GM10248 (cell line): ENCODE measurements around the gene SUSD6.

Experiments
- CTCF ChIA-PET: fragments of 300-600 bp; sonication (Branson Sonifier 250); formaldehyde crosslinking; extraction: SDS; loops from one replicate; lab custom pipeline; 2021; ENCODE audit warnings: antibody characterized with exemption; lab: Yijun Ruan, JAX
- POLR2A ChIA-PET: fragments of 350-650 bp; sonication (Branson Sonifier 250); formaldehyde crosslinking; extraction: SDS; loops from one replicate; lab custom pipeline; 2020; ENCODE audit warnings: antibody characterized with exemption; lab: Yijun Ruan, JAX
- DNase-seq: peaks from one replicate; pipeline ENCODE4 v3.0.0; 2012; ENCODE audit errors: extremely low spot score
- CTCF ChIP-seq: IDR thresholded peaks from 2 replicates; pipeline ENCODE4 v1.5.1; 2012; ENCODE audit warnings: mild to moderate bottlenecking, low read depth; ENCODE audit errors: extremely low read depth, missing control alignments, control extremely low read depth

The SUSD6 gene

GRCh38 chr14:69682621-69683263, 71.3 kb downstream of the SUSD6 start:
- ChIA-PET POLR2A (no interaction called here), CTCF (interaction anchor here (1.0 to 1.1 kb wide), 4 partner anchors 10 to 71 kb away, joined by 3 to 4 read pairs (median 3); partner anchors contain the start of gene SUSD6)
- no peak for TF ChIP-seq CTCF
- DNase-seq = no peak

- TF ChIP-seq CTCF = no peak
- POLR2A ChIA-PET = interaction anchor here (0.6 to 1.1 kb wide), 2 partner anchors 11 to 17 kb away, joined by 3 to 12 read pairs; no protein-coding TSS in a partner anchor
- no peak for DNase-seq
- CTCF ChIA-PET = interaction anchor here (0.9 to 1.9 kb wide), 5 partner anchors 9 to 47 kb away, joined by 3 to 6 read pairs (median 3); no protein-coding TSS in a partner anchor
Measured at GRCh38 chr14:69683971-69684370, 72.6 kb downstream of the SUSD6 start.

- no peak for TF ChIP-seq CTCF
- ChIA-PET POLR2A (interaction anchor here (0.6 to 1.1 kb wide), 2 partner anchors 10 to 17 kb away, joined by 3 read pairs; no protein-coding TSS in a partner anchor), CTCF (interaction anchor here (0.9 to 1.9 kb wide), 7 partner anchors 8 to 48 kb away, joined by 3 to 6 read pairs (median 4); no protein-coding TSS in a partner anchor)
- DNase-seq = no peak
Measured at GRCh38 chr14:69684461-69685217, 73.2 kb downstream of the SUSD6 start.

GRCh38 chr14:69685218-69685616, 73.8 kb downstream of the SUSD6 start:
- POLR2A ChIA-PET = no interaction called here
- CTCF ChIA-PET = interaction anchor here (0.7 to 1.9 kb wide), 7 partner anchors 10 to 101 kb away, joined by 3 to 6 read pairs (median 4); no protein-coding TSS in a partner anchor
- peak; percentile 58 for DNase-seq
- TF ChIP-seq CTCF = no peak

- ChIA-PET POLR2A (no interaction called here), CTCF (interaction anchor here (0.7 to 1.9 kb wide), 5 partner anchors 11 to 102 kb away, joined by 3 to 5 read pairs (median 4); no protein-coding TSS in a partner anchor)
- no peak for TF ChIP-seq CTCF
- DNase-seq = no peak
Measured at GRCh38 chr14:69685716-69686115, 74.3 kb downstream of the SUSD6 start.
